Measurements from ENCODE around the gene ADAM11. TPM values are rescaled to one million over a fixed set of nuclear protein-coding genes. Genes with fewer than 3 reads are reported as not detected.
A peak's percentile ranks its signal among the peaks of the same experiment; 100 is the strongest.

ADAM11 gene
- total RNA-seq, 1 experiment from 2014 or later = 1.3 TPM

DNA sequence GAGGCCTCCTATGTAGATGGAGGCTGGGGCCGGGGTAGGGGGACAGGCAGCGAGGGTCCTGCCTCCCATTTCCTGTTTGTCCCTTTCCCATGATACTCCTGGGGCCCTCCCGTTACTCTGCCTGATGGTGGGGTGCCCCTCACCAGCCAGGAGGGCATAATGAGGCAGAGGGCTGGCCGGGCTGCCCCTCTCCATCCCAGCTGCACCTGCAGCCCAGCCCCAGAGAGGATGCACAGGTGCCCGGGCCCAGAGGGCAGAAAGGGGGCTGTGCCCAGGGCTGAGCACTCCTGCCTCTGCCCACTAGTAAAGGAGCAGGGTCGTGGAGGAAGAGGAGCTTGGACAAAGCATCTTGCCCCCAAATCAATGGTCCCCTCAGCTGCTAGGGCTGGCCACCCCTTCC lies 10.4 kb downstream of the ADAM11 start:
- Histone ChIP-seq H4K20me1 (ENCODE audit: insufficient read depth, low read depth, low read length) (no peaks in the 10 kb centered on the region), H3K79me2 (ENCODE audit: low read length) (no peaks in the 10 kb centered on the region), H3K4me2 (ENCODE audit: low read depth, low read length, poor library complexity, severe bottlenecking) (no peak overlapping the region), H3K9me3 (ENCODE audit: low read length) (no peaks in the 10 kb centered on the region), H3K9me2 (replicated peaks; ENCODE audit: insufficient read depth, low read length) (no peaks in the 10 kb centered on the region), H2AFZ (ENCODE audit: low read length) (no peak overlapping the region), H3K27me3 (ENCODE audit: low read length) (no peaks in the 10 kb centered on the region), H3K4me3 (ENCODE audit: low read length) (no peak overlapping the region), H3K9ac (ENCODE audit: low read length) (no peak overlapping the region), H3K4me1 (ENCODE audit: low read length) (no peaks in the 10 kb centered on the region; the same call in 1 of the 2 replicates), H3K36me3 (ENCODE audit: insufficient read depth, low read length) (no peaks in the 10 kb centered on the region), H3K27ac (ENCODE audit: low read length) (no peak overlapping the region)
- no peak for DNase-seq

DNA sequence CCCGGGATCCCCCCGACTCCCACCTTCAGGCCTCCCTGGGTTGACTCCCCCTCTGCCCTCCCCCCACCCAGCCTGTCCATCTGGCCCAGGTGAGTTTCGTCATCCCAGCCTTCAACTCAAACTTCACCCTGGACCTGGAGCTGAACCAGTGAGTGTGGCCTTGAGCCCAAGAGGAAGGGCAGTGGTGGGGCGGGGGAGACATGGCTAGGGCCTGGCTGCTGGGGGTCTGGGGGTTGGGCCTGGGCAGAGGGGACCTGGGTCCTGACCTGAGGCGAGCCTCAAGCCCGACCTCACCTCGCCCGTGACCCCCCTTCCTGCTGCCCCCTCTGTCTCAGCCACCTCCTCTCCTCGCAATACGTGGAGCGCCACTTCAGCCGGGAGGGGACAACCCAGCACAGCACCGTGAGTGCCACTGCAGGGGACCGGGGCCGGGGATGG lies 10.9 kb downstream of the ADAM11 start:
- H3K9me2 ChIP-seq (replicated peaks; ENCODE audit: insufficient read depth, low read length) = no peaks in the 10 kb centered on the region
- peaks cover 3% of the 10 kb centered on the region for H3K4me1 ChIP-seq (ENCODE audit: low read length)
- no peaks in the 10 kb centered on the region for H3K9me3 ChIP-seq (ENCODE audit: low read length)
- DNase-seq = no peak
- H3K4me3 ChIP-seq (ENCODE audit: low read length) = no peak overlapping the region
- H3K36me3 ChIP-seq (ENCODE audit: insufficient read depth, low read length) = no peaks in the 10 kb centered on the region
- no peaks in the 10 kb centered on the region for H4K20me1 ChIP-seq (ENCODE audit: insufficient read depth, low read depth, low read length)
- no peak overlapping the region for H3K9ac ChIP-seq (ENCODE audit: low read length)
- H3K27ac ChIP-seq (ENCODE audit: low read length) = no peak overlapping the region
- no peak overlapping the region for H2AFZ ChIP-seq (ENCODE audit: low read length)
- no peak overlapping the region for H3K4me2 ChIP-seq (ENCODE audit: low read depth, low read length, poor library complexity, severe bottlenecking)
- H3K79me2 ChIP-seq (ENCODE audit: low read length) = no peaks in the 10 kb centered on the region
- H3K27me3 ChIP-seq (ENCODE audit: low read length) = no peaks in the 10 kb centered on the region

DNA sequence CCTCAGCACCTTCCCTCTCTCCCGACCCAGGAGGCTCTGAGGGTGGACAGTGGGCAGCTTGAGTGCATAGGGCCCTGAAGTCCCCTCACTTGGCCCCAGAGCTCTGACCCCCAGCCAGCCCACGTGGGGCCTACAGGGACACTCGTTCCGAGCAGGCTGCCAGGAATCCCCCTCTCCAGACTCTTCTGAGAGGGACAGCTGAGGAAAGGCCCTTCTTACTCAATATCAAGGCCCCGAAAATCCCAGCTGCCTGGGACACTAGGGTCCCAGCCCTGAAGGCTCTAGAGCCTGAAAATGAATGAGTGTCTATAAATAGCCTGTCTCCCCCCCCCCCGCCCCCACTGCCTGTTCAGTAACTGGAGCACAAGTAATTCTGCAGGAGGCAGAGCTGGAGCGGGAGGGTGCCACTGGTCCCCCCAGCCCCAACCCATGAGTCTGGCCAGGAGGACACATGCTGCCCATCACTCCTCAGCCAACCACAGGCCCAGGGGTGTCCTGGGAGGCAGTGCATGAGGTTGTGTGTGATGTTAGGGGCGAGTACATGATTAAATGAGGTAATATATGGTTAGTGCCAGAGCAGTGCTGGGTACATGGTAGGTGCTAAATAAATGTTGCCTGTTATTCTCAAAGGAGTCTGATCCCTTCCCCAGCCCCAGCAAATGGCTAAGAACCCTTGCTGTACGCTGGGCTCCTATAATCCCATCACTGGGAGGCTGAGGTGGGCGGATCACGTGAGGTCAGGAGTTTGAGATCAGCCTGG lies 11.6 kb downstream of the ADAM11 start:
- H3K4me3 ChIP-seq (ENCODE audit: low read length) = no peak overlapping the region
- H3K79me2 ChIP-seq (ENCODE audit: low read length) = no peaks in the 10 kb centered on the region
- H3K4me1 ChIP-seq (ENCODE audit: low read length) = peaks cover 9% of the 10 kb centered on the region
- no peaks in the 10 kb centered on the region for H3K9me2 ChIP-seq (replicated peaks; ENCODE audit: insufficient read depth, low read length)
- no peaks in the 10 kb centered on the region for H4K20me1 ChIP-seq (ENCODE audit: insufficient read depth, low read depth, low read length)
- H2AFZ ChIP-seq (ENCODE audit: low read length) = no peak overlapping the region
- no peak overlapping the region for H3K27ac ChIP-seq (ENCODE audit: low read length)
- no peak overlapping the region for H3K4me2 ChIP-seq (ENCODE audit: low read depth, low read length, poor library complexity, severe bottlenecking)
- no peaks in the 10 kb centered on the region for H3K36me3 ChIP-seq (ENCODE audit: insufficient read depth, low read length)
- H3K9me3 ChIP-seq (ENCODE audit: low read length) = no peaks in the 10 kb centered on the region
- DNase-seq = no peak
- no peak overlapping the region for H3K9ac ChIP-seq (ENCODE audit: low read length)
- H3K27me3 ChIP-seq (ENCODE audit: low read length) = no peaks in the 10 kb centered on the region

DNA sequence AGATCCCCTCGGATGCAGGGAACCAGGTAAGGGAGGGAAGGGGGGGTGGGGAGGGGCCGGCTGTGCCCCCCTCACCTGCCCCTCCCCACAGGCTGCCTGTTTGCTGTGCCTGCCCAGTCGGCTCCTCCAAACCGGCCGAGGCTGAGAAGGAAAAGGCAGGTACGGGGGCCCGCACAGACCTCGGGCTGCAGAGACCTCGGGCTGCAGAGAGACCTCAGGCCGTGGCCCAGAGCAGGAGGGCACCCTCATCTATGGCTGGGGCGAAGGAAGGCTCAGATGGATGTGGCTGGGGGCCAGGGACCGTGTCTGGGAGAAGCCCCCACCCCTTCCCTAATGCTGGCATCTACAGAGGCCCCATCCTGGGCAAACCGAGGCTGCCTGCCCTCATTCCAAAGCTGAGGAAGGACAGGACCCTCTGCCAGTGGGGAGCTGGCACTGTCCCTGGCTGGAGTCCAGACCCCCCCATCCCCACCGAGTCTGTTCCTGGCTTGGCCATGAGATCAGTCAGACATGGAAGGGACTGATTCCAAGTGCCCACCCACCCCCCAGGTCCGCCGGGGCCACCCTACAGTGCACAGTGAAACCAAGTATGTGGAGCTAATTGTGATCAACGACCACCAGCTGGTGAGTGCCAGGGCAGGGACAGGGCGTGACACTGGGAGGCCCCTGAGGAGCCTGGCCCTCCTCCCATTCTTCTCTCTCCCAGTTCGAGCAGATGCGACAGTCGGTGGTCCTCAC lies 13.7 kb downstream of the ADAM11 start:
- no peak overlapping the region for H3K4me3 ChIP-seq (ENCODE audit: low read length)
- no peak overlapping the region for H3K27ac ChIP-seq (ENCODE audit: low read length)
- H3K4me2 ChIP-seq (ENCODE audit: low read depth, low read length, poor library complexity, severe bottlenecking) = no peak overlapping the region
- no peaks in the 10 kb centered on the region for H3K9me2 ChIP-seq (replicated peaks; ENCODE audit: insufficient read depth, low read length)
- peaks cover 22% of the 10 kb centered on the region for H3K4me1 ChIP-seq (ENCODE audit: low read length)
- no peak for DNase-seq
- no peaks in the 10 kb centered on the region for H3K36me3 ChIP-seq (ENCODE audit: insufficient read depth, low read length)
- no peaks in the 10 kb centered on the region for H3K79me2 ChIP-seq (ENCODE audit: low read length)
- H3K27me3 ChIP-seq (ENCODE audit: low read length) = no peaks in the 10 kb centered on the region
- H4K20me1 ChIP-seq (ENCODE audit: insufficient read depth, low read depth, low read length) = no peaks in the 10 kb centered on the region
- no peak overlapping the region for H3K9ac ChIP-seq (ENCODE audit: low read length)
- H2AFZ ChIP-seq (ENCODE audit: low read length) = no peak overlapping the region
- H3K9me3 ChIP-seq (ENCODE audit: low read length) = no peaks in the 10 kb centered on the region

DNA sequence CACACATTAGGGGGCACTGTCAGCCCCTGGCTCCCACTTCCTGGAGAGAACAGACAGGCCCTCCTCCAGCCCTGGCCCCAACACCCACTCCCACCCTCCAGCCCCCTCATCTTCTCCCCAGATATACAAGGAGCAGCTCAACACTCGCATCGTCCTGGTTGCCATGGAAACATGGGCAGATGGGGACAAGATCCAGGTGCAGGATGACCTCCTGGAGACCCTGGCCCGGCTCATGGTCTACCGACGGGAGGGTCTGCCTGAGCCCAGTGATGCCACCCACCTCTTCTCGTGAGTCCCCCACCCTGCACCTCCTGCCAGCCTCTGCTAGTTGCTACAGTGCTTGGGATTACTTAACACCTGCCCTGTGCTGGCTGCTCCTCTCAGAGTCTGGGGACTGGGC lies 14.4 kb downstream of the ADAM11 start:
- Histone ChIP-seq H3K4me2 (ENCODE audit: low read depth, low read length, poor library complexity, severe bottlenecking) (no peak overlapping the region), H3K27me3 (ENCODE audit: low read length) (no peaks in the 10 kb centered on the region)

DNA sequence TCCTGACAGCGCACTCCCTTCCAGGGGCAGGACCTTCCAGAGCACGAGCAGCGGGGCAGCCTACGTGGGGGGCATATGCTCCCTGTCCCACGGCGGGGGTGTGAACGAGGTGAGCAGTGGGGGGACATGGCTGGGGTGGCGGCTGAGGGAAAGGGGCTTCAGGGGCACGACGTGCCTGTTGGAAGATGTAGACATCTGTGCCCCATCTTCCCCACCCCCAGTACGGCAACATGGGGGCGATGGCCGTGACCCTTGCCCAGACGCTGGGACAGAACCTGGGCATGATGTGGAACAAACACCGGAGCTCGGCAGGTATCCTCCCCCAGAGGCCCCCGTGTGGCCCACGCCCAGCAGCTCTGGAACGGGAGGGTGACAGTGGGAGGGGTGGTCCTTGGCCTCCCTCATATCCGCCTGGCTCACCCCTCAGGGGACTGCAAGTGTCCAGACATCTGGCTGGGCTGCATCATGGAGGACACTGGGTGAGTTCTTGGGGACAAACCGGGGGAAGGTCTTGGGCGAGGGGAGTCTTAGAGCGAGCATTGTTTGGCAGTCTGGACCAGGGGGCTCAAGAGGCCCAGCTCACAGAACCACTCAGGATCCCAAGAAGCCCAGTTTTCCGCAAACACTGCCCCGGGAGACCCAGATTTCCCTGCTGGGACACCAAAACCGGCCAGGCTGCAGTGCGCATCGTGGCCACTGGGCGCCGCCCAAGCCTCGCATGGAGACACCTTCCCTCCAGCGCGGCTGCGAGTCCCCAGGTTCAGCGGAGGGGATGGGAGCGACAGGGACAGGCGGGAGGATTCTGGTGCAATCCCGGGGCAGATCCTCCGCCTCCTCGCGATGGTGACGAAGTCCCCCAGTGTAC lies 15.7 kb downstream of the ADAM11 start:
- Histone ChIP-seq H4K20me1 (ENCODE audit: insufficient read depth, low read depth, low read length) (no peaks in the 10 kb centered on the region), H3K9me3 (ENCODE audit: low read length) (no peaks in the 10 kb centered on the region), H3K27ac (ENCODE audit: low read length) (no peak overlapping the region), H3K27me3 (ENCODE audit: low read length) (no peaks in the 10 kb centered on the region), H3K4me2 (ENCODE audit: low read depth, low read length, poor library complexity, severe bottlenecking) (peak overlapping the region; percentile 91), H3K9me2 (replicated peaks; ENCODE audit: insufficient read depth, low read length) (no peaks in the 10 kb centered on the region), H3K4me1 (ENCODE audit: low read length) (peaks cover 27% of the 10 kb centered on the region), H2AFZ (ENCODE audit: low read length) (peak overlapping the region; percentile 89), H3K9ac (ENCODE audit: low read length) (peak overlapping the region; percentile 73), H3K79me2 (ENCODE audit: low read length) (no peaks in the 10 kb centered on the region), H3K4me3 (ENCODE audit: low read length) (peak overlapping the region; percentile 76), H3K36me3 (ENCODE audit: insufficient read depth, low read length) (no peaks in the 10 kb centered on the region)
- peak; percentile 94 for DNase-seq

More for the DNA sequence above, 14.4 kb downstream of the ADAM11 start:
- H2AFZ ChIP-seq (ENCODE audit: low read length) = no peak overlapping the region
- H3K4me3 ChIP-seq (ENCODE audit: low read length) = no peak overlapping the region
- H3K9ac ChIP-seq (ENCODE audit: low read length) = no peak overlapping the region
- no peak overlapping the region for H3K27ac ChIP-seq (ENCODE audit: low read length)
- H3K9me3 ChIP-seq (ENCODE audit: low read length) = no peaks in the 10 kb centered on the region
- H3K36me3 ChIP-seq (ENCODE audit: insufficient read depth, low read length) = no peaks in the 10 kb centered on the region
- no peak for DNase-seq
- no peaks in the 10 kb centered on the region for H3K79me2 ChIP-seq (ENCODE audit: low read length)
- H3K9me2 ChIP-seq (replicated peaks; ENCODE audit: insufficient read depth, low read length) = no peaks in the 10 kb centered on the region
- no peaks in the 10 kb centered on the region for H4K20me1 ChIP-seq (ENCODE audit: insufficient read depth, low read depth, low read length)
- peaks cover 23% of the 10 kb centered on the region for H3K4me1 ChIP-seq (ENCODE audit: low read length)

DNA sequence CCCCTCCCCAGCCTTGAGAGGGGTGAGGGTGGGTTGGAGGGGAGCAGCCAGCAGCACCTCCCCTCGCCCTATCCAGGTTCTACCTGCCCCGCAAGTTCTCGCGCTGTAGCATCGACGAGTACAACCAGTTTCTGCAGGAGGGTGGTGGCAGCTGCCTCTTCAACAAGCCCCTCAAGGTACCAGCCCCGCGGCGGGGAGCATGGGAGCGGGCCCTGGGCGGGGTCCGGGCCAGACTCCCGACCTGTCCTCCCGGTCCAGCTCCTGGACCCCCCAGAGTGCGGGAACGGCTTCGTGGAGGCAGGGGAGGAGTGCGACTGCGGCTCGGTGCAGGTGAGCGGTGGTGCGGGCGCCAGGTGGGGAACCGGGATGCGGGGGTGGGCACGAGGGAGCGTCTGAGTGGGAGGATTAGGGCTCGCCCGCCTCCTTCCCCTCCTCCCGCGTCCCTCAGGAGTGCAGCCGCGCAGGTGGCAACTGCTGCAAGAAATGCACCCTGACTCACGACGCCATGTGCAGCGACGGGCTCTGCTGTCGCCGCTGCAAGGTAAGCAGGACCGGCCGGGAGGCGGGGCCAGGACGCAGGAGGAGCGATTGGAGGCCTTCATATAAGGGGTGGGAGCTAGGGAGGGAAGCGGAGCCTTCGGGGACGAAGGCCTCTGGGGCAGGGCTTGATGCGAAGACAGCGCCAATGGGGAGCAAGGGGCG lies 16.5 kb downstream of the ADAM11 start:
- Histone ChIP-seq H3K9me2 (replicated peaks; ENCODE audit: insufficient read depth, low read length) (no peaks in the 10 kb centered on the region), H3K36me3 (ENCODE audit: insufficient read depth, low read length) (no peaks in the 10 kb centered on the region), H3K4me2 (ENCODE audit: low read depth, low read length, poor library complexity, severe bottlenecking) (peak overlapping the region; percentile 91), H3K27ac (ENCODE audit: low read length) (no peak overlapping the region), H4K20me1 (ENCODE audit: insufficient read depth, low read depth, low read length) (no peaks in the 10 kb centered on the region), H3K9ac (ENCODE audit: low read length) (peak overlapping the region; percentile 73), H3K27me3 (ENCODE audit: low read length) (no peaks in the 10 kb centered on the region), H2AFZ (ENCODE audit: low read length) (peak overlapping the region; percentile 89), H3K79me2 (ENCODE audit: low read length) (no peaks in the 10 kb centered on the region), H3K4me3 (ENCODE audit: low read length) (peak overlapping the region; percentile 76), H3K9me3 (ENCODE audit: low read length) (no peaks in the 10 kb centered on the region), H3K4me1 (ENCODE audit: low read length) (peaks cover 28% of the 10 kb centered on the region)
- peak; percentile 100 for DNase-seq
